GM18519 (cell line): ENCODE data around the gene TRDN.
A peak's percentile ranks its signal among the peaks of the same experiment; 100 is the strongest.

Experiments used
- ATAC-seq: cut with Tn5 transposase; IDR thresholded peaks from one replicate; pipeline ENCODE4 v1.9.1; 2021; ENCODE audit warnings: mild to moderate bottlenecking, moderate library complexity; ENCODE audit not compliant: unreplicated experiment, low FRiP score

The TRDN gene

DNA sequence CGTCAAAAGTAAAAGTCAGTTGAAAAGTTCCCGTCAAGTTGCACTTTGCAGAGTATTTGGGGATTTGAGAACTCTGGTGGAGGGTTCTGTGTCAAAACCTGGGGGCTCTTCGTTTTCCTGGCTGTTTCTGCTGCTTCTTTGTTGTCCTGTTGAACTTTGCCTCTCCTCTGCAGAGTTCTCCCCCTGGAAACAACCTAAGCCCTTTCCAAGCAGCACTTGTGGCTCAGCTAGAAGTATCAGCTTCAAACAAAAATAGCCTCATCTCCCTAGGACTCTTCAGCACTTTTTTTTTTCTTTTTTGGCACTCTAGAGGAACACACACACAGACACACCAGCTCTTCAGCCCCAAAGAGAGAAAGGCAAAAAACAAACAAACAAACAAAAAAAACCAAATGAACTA is at the start of gene TRDN:
TSS of gene TRDN (minus strand) at position 169 of the 400 bp plus-strand sequence. CDS start 175 bp downstream, outside the sequence.
- no peak for ATAC-seq

DNA sequence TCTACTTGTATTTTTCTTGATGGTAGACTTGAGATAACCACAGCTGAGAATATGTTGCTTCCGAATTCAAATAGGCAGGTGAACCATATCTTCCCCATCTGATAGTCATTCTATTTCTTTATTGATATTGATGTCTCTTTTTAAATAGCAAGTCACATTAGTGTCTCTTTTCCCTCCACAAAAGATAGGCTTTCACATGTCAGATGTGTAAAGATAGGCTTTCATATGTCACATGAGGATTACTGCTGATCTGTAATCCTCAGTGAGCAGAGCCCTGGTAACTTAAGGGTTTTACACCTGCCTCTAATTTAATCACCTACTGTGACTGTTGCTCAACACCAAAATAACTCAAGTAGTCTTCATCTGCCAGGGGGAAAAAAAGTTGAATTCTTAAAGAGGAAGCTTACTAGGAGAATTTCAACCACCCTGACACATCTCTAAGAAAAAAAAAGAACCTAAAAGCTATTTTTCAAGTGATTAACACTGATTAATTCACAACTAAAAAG is 45.3 kb upstream of the TRDN start:
- ATAC-seq, result no peak

- ATAC-seq, result no peak
Measured at GRCh38 chr6:123677897-123678296, 41.1 kb upstream of the TRDN start.

- no peak for ATAC-seq
Measured at GRCh38 chr6:123676793-123677192, 40.0 kb upstream of the TRDN start.

GRCh38 chr6:123668965-123669591 is 32.3 kb upstream of the TRDN start:
- no peak for ATAC-seq

DNA sequence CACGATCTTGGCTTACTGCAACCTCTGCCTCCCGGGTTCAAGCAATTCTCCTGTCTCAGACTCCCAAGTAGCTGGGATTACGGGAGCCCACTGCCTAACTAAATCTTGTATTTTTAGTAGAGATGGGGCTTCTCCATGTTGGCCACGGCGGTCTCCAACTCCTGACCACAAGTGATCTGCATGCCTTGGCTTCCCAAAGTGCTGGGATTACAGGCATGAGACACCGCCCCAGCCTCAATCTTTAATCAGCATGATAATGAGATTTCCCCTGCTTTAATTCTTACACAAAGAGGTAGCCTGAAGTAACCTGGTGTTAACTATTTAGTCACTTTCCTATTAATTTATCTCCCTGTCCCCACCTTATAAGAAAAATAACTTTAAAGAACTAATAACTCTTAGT is 31.3 kb upstream of the TRDN start:
- no peak for ATAC-seq

DNA sequence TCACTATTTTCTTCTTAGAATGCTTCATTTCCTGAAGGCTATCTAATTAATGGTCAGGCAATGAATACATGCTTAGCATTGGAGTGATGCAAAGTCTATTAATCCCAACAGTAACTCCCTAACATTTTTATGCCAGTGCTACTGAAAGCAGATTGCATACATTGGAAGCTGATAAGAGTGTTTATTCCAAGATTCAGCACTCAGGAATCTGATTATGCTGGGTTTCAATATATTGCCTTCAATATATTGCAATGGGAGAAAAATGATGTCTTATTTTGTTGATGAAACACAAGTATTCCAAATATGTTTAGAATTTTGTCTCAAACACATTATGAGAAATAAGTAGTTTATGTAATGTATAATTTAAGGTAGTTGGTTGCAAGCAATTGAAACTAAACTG is 26.7 kb upstream of the TRDN start:
- no peak for ATAC-seq

GRCh38 chr6:123662757-123663156 is 26.0 kb upstream of the TRDN start:
- no peak for ATAC-seq

GRCh38 chr6:123661105-123661891 is 24.5 kb upstream of the TRDN start:
- no peak for ATAC-seq

DNA sequence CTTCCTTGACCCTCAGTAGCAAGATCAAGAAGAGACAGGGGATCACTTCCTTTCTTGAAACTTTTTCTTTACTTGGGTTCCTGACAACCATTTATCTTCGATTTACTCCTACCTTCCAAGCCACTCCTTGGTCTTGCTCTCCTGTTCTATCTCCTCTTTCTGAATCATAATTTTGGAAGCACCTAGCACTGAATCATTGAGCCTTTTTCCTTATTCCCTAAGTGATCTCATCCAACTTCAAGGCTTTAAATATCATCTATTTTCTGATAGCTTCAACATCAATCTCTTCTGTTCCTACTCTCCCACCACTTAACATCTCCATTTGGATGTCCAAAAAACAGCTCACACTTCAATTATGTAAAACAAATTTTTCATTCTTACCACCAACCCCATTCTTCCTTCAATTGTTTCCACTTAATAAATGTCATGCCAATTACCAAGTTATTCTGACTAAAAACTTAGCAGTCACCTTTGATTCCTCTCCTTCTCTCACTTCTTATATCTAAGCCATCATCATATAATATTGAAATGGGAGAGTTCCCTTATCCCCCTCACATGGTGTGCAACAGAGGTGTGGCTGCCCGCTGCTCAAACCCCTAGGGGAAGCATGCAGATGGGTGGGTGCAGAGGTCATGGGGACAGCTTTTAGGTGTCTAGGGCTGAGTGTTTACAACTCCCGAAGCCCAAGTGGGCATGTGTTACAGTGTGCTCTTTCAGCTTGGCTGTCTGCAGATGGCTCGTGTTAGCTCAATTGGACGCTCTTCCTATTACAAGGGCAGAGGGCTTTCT is 23.4 kb upstream of the TRDN start:
- no peak for ATAC-seq

DNA sequence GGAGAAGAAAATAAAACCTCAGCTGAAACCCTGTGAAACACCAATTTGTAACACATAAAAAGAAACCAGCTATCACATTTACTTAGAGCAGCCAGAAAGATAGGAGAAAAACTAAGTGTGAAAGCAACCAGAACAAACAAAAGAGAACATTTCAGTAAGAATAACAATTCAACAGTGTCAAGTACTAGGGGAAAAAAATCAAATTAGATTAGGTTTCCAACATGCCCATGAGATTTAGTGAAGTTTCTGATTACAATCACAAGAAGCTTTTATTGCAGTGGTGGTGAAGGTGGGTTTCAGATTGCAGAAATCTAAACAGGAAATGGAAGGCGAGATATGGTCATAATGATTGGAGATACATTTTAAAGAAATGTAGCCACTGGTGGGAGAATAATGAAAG is 22.1 kb upstream of the TRDN start:
- ATAC-seq, result no peak

DNA sequence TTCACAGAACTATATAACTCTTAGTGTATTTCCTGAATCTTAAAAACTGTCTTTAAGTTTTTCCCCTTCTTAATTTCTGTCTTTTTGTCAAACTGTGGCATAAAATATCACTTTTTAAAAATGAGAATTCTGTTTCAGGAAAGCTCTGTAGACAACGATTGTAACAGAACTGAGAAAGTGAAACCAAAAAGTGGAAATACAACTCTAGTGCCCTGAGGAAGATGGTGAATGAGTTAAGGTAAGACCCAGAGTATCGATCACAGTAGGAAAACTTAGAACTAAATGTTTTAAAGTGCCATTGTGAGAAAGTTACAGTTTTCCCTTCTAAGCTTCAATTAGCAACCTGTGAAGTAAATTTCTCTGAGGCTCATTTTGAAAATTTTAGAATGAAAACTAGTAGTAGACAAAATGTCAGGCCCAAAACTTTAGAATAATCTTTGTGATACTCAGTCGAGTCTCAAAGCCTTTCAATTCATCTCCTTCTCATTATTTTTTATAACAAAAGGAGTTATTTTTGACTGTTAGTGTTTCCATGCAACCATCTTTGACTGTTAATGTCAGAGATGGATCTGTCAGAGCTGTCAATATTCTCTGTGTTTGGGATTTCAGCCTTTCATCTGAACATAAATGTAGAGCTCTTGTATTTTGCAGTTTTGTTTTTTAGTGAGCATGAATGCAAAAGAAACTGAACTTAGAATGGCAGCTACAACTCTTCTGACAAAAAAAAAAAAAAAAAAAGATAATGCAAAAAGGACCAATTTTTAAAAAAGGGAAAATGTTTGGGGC is 19.0 kb upstream of the TRDN start:
- peak; percentile 70 for ATAC-seq

DNA sequence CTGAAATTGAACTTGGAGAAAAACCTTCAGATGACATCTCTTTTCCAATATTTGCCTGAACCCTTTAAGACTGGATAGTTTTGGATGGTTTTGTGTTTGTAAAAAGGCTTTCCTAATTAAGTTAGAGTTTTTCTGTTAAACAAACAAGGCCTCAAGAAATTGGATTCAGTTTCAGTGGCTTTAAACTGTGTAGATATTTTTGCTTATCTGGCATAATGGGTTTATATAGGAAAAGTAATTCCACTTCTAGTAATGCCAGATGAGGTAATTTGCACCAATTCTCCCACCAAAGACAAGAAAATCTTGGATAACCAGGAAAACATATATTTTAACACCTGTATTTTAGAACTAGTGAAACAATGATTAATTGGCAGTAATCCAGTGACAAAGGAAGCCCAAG is 12.0 kb upstream of the TRDN start:
- no peak for ATAC-seq

DNA sequence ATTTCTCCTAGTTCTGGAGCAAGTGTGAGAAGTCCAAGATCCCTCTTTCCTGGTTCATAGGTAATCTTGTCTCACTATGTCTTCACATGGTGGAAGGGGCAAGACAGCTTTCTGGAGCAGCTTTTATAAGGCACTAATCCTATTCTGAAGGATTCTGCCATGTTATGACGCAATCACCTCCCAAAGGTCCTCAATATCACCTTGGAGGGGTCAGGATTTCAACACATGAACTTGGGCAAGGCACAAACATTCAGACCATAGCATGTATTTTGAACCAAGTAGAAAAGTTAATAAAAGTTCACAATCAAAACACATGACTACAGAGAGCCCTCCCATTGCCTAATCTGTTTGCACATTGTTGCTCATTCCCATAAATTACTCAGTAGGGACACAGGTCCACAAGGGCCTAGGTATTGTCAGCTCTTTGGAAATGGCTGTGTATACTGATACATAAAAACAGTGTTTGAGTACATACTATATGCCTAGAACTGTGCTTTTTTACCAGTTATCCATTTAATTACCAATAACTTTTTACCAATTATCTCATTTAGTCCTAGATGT is 11.3 kb upstream of the TRDN start:
- no peak for ATAC-seq

- ATAC-seq, result no peak
Measured at GRCh38 chr6:123641497-123641896, 4.7 kb upstream of the TRDN start.

DNA sequence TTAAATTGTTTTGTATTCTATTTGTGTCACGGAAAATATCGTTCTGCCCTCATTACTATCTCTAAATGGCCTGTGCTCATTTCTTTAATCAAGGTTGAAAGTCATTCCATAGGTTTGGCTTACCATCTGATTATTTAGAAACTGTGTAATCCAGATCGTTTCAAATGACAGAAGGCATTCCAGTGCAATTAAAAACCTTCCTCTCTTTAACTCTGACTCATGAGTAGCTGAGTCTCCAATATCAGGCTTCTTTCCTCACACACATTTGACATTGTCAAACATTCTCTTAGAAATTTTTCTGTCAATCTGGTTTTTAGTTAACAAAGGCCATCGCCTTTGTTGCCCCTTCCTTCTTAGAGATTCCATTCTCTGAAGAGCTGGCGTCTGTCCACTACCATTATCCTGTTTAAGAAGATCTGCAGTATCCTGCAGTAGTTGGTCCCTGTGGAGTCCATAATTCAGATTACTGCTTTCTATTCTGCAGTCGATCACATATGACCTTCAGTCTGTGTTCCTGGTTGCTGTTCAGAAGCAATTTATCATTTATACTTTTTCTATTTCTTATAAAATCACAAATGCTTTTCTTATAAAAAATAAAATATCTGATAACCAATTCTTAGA is 3.9 kb upstream of the TRDN start:
- ATAC-seq, result no peak

GRCh38 chr6:123638865-123639264 is 2.1 kb upstream of the TRDN start:
- ATAC-seq, result no peak

DNA sequence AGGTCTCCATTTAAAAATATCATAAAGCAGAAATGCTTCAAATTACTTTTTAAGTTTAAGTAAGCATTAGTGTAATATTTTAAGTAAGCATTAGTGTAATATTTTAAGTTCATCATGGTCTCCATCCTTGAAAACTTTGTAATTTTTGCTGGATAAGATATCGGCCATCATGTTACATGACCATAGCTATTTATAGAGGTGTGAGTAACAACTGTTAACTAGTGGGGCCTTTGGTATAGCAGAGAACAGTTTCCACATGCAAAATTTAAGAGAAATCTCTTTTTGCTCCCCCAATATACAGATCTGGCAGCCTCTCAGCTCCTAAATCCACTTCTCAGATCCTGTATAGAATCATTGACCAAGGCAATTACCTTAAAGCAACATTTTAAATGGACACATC is 468 bp downstream of the TRDN start:
- no peak for ATAC-seq

- ATAC-seq, result no peak
Measured at GRCh38 chr6:123635567-123635966, 1.2 kb downstream of the TRDN start.

DNA sequence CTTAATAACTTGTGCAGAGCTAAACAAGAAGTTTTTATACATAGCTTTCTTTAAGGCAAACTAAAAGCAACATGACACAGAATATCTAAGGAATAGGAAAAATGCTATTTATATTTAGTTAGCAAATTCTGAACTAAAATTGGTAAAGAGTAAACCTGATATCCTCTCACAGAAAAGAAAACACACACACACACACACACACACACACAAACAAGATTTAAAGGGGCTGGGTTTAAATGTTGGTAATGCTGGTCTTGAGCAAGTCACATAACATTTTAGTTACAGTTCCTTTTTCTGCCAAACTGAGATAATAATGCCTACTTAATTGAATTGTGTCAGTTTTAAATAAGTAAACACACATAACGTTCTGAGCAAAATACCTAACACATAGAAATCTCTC is 1.6 kb downstream of the TRDN start:
- ATAC-seq, result no peak
